NCI-H2107 treated with DMSO at 0.1 percent for 48 hours (cell line): ENCODE measurements around the gene PAIP2.
A peak's percentile ranks its signal among the peaks of the same experiment; 100 is the strongest.

Experiments used
- DNase-seq: peaks from one replicate; lab custom pipeline; 2025; ENCODE audit not compliant: unreplicated experiment; lab: John Stamatoyannopoulos, UW

PAIP2 gene

GRCh38 chr5:139391570-139392323 lies 50.1 kb downstream of the PAIP2 start:
- DNase-seq = no peak

DNA sequence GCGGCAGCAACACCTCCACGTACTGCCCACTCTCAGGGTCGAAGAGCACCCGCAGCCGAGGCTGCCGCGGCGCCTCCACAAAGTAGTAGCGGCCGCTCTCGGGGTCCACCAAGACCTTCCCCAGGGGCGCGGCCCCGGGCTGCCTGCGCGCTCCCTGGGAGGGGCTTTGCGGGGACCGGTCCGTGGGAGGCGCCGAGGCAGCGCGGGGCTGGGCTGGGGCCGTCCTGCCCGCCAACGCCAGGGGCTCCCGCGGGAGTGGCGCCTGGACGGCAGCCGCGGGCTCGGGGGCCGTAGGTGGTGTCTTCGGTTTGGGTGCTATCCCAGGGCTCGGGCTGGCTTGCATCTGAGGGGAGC lies 50.6 kb downstream of the PAIP2 start:
- DNase-seq = no peak

DNA sequence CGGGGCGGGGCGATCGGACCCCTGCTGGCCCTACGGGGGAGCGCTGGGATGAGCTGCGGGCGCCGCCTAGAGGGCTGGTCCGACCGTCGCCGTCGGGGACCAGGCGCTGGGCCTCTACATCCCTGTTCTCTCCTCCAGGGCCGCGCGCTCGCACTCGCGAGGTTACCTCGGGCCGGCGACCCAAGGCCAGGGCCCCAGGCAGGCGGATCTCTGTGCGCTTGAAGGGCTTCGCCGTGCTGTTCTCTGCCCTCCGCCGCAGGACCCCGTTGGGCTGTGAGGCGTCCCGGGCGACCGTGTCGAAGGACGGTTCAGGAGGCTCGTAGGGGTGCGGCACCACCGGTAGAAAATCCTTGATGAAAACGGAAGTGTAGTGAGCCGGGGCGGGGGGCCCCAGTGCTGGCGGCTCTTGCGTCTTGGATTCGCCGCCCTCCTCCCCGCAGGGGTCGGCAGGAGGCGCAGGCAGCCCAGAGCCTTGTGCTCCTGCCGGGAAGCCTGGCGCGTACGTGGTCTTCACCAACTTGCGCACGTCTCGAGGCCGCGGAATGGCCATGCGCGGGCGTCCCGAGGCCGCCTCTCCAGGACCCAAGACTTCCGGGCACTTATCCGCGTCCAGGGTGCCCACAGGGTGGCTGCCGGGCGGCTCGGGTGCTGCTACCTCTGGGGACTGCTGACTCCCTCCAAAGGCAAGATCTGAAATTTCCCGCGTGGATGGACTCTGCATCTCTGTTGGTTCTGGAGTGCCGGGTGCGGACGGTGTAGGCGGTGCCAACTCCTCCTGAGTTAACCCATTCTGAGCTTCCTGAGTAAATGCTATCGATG lies 51.2 kb downstream of the PAIP2 start:
- DNase-seq = no peak

GRCh38 chr5:139393497-139394122 lies 52.0 kb downstream of the PAIP2 start:
- DNase-seq = no peak

DNA sequence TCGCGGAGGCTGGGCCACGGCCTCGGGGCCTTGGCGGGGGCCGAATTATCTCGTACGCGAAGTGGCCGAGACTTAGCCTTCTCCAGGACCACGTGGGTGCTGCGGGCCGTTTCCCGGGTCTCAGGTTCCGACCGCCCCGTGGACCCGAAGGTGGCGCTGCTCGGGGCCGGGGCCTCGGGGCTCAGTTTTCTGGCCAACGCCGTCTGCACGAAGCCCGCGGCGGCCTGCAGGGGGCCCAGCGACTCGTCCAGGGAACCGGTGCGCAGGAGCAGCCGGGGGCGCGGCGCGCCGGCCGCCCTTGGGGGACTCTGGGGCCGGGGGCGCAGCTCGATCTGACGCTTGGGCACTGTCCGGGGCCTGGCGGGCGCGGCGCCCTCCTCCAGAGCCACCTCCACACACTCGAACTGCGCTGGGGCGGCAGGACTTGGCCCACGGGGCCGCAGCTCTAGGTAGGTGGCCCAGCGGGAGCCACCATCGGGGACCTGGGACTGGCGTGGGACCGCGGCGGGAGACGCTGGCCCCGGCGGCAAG lies 52.5 kb downstream of the PAIP2 start:
- DNase-seq = no peak

DNA sequence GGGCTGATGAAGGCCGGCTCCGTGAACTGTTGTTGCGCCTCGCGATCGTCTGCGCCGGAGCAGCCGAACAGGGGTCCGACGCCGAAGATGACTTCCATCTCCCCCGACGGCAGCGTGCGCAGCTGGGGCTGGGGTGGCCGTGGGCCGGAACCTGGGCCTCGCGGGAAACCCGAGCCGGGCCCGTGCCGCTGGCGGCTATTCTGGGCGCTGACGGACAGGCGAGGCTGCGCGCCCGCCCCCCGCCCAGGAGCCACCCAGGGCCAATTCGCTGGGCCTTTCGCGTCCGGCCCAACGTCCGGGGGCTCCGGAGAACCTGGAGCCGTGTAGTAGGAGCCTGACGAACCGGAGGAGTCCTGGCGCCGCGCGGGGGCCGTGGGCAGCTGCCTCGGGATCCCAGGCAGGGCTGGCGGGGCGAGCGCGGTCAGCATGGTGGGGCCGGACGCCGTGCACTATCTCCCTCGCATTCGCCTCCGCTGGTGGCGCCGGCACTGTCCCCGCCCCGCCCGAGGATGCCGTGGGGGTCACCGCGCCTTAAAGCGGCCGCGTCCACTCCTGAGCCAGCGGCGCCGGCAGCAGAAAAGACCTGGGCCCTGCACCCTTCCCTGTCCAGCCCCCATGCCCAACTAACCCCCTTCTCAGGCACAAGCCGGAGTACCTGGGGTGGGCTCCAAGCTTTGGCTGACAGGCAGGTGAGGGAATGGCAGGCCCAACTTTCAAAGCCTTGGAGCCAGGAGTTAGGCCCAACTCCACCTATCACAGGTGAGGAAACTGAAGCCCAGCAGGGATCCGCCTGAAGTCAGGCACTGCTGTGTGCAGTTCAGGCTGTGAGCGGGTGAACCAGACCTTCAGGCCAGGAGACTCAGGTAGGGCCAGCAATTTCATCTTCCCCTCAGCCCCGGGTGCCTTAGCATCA lies 53.3 kb downstream of the PAIP2 start, which contains the start of gene PROB1:
Gene PROB1 (minus strand): TSS at position 451 of the 913 bp plus-strand sequence. CDS start 23 bp downstream, at position 428.
- DNase-seq = no peak

- DNase-seq = no peak
These were observed 54.4 kb downstream of the PAIP2 start for GRCh38 chr5:139395844-139396640.

DNA sequence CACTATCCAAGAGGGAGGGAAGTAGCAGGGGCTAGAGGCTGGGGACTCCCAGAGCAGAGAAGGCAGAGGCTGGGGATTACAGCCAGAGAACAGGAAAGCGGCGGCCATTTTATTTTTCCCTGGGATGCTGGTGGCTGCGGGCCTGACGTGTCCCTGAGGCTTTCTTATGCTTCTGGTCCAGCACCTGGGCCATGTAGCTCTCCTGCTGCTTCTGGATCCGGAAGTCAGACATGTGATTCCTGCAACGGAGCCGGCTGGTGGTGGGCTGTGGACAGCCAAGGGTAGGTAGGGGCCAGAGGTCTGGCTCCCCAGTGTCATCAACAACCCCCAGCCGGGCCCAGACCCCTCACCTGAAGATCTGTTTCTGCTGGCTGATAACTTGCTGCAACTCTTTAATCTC lies 55.0 kb downstream of the PAIP2 start:
- no peak for DNase-seq

- DNase-seq = no peak
These were observed 56.3 kb downstream of the PAIP2 start for GRCh38 chr5:139397921-139398320.

DNA sequence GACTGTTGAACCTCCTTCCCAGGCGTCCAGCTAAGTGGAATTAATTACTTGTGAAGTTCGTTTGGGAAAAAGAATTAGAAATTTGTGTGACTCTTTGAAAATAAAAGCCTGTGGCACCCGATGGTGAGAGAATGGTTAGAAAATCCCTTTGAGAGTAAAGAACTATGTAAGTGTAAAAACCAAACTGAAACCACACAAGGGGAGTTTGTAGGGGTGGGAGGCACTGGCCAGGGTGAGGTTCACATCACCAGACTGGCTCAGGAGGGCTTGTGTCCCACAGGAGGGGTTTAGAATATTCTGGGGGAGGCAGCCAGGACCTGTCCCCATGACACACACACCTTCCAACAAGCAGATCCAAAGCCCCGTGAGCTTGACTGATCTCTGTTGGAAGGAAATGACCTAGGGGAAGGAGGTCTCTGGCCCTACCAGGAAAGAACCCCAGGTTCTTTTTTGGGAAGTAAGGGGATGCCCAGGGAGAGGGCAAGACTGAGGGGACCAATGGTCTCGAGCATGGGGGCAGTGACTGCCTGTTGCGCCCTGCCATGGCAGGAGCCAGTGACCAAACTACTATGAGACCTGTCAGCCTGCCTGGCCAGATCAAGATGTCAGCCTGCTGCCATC lies 58.0 kb downstream of the PAIP2 start:
- no peak for DNase-seq

DNA sequence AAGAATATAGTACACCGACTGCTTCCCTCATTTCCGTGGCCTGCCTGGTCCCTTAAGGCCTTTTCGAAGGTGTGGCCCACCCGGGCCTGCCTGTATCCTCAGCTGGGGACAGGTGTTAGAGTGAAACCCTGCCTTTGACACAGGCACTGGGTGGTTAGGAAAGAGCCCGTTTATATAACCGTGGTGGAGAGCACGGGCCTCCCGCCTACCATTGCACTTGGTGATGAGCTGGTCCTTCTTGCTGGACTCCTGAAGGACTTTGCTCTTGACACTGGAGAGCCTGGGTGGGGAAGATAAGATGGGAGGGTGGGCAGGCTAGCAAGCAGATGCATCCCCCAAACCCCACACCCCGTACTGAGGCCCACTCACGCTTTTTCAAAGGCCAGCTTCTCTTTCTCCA lies 59.9 kb downstream of the PAIP2 start:
- no peak for DNase-seq

GRCh38 chr5:139402561-139403158 lies 61.0 kb downstream of the PAIP2 start:
- no peak for DNase-seq

DNA sequence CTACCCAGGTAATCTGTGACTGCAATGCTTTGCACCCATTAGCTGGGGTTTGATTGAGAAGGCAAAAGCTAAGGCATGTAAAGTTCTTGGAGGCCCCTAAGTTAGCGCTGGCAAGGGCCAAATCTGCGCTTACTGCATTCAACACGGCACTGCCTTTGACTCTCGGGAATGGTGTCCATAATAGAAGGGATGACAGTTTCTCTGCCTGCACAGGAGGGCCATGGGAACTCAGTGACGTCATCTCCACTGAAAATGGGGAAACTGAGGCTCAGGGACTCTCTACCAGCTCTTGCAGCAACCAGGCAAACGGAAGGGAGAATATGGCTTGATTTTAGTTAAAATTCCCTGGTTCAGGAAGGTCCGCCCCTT lies 61.7 kb downstream of the PAIP2 start:
- no peak for DNase-seq

- peak; percentile 67 for DNase-seq
These were observed 62.3 kb downstream of the PAIP2 start, which contains the start of gene SPATA24 for GRCh38 chr5:139403787-139404483. Gene SPATA24 (minus strand): TSS chr5:139404089. CDS start chr5:139404060, 29 bp downstream.

DNA sequence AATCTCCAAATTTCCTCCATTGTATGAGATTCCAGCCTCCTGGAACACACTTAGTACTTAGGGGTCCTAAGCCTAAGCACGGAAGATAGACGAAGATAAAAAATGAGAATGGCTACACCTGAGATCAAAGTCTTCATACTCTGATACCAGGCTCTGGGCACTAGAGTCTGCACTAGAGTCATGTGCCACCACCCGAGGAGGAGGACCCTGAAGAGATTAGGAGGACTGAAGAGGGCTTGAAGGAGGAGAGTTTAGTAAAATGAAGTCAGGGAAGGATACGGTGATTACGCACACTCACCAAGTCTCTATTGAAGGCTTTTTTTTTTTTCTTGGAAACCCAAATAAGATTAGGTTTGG lies 62.8 kb downstream of the PAIP2 start:
- DNase-seq = no peak

DNA sequence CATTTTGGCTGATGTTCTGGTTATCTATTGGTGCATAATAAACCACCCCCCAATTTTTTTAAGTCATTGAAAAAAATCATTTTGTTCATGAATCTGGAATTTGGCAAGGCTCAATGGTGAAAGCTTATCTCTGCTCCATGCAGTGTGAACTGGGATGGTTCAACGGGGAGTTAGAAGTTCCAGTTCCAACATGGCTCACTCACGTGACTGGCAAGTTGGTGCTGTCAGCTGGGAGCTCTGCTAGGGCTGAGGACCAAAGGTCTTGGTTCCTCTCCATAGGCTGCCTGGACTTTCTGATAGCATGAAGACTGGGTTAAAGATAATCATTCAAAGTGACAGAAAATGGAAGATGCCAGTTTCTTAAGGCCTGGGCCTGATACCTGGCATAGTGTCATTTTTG lies 65.3 kb downstream of the PAIP2 start:
- no peak for DNase-seq

- no peak for DNase-seq
These were observed 65.9 kb downstream of the PAIP2 start for GRCh38 chr5:139407517-139407916.

GRCh38 chr5:139408191-139408590 lies 66.5 kb downstream of the PAIP2 start:
- DNase-seq = no peak
